ENCODE data around the gene XKR8. TPM values are rescaled to one million over a fixed set of nuclear protein-coding genes. Genes with fewer than 3 reads are reported as not detected.
A peak's percentile ranks its signal among the peaks of the same experiment; 100 is the strongest.

Gene XKR8, protein sequence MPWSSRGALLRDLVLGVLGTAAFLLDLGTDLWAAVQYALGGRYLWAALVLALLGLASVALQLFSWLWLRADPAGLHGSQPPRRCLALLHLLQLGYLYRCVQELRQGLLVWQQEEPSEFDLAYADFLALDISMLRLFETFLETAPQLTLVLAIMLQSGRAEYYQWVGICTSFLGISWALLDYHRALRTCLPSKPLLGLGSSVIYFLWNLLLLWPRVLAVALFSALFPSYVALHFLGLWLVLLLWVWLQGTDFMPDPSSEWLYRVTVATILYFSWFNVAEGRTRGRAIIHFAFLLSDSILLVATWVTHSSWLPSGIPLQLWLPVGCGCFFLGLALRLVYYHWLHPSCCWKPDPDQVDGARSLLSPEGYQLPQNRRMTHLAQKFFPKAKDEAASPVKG
- total RNA-seq: 3.4 TPM

DNA sequence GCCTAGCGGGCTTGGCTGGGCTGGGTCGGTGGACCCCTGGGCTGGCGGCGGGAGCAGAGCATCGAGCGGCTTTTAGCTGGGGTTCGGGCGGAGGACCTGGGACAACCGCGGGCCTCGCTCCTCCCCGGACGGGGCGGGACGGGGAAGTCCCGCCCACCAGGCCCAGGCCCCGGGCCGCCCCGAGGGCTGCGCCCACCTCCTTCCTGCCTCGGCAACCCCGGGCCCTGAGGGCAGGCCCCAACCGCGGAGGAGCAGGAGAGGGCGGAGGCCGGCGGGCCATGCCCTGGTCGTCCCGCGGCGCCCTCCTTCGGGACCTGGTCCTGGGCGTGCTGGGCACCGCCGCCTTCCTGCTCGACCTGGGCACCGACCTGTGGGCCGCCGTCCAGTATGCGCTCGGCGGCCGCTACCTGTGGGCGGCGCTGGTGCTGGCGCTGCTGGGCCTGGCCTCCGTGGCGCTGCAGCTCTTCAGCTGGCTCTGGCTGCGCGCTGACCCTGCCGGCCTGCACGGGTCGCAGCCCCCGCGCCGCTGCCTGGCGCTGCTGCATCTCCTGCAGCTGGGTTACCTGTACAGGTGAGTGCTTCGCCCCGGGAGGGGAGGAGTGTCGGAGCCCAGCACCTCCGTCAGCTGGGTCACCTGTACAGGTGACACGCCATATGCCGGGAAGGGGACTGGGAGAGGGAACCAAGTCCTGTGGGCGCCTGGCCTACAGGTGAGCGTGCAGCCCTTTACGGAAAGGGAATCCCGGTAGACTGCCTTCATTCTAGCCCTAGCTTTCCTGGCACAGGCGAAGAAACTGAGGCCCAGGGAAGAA, at the start of gene XKR8:
XKR8 (plus strand) TSS at position 182 of the 812 bp plus-strand sequence; CDS start at position 279, 97 bp downstream.
- peak; percentile 35 for DNase-seq

DNA sequence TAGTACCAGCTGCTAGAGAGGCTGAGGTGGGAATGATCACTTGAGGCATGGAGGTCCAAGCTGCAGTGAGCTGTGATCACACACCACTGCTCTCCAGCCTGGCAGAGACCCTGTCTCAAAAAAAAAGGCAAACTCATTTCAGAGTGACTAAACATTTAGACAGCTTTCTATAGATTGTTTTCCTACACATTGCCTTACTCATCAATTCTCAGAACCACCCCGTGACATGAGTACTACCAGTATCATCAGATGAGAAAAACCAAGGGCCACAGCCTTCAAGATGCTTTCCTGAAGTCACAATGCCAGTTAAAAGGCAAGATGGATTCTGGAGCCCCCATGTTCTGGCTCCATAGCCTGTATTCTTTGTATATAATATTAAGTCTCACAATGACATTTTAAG, 47.3 kb upstream of the XKR8 start:
- no peak for DNase-seq

DNA sequence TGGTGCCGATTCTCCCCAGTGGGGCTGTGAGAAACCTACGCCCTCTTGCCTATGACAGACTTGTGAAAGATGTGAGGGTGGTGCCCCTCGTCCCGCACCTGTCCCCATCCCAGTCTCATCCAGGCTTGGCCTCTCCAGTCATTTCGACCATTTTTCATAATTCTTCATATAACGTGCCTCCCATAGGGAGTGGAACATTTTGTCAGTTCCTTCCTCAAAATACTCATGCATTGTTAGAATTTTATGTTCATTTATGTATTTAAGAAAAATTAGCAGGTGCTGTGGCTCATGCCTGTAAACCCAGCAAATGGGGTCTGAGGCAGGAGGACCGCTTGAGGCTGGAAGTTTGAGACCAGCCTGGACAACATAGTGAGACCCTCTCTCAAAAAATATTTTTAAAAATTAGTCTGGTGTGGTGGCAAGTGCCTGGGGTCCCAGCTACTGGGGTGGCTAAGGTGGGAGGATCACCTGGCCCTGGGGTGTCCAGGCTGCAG, 44.6 kb upstream of the XKR8 start:
- DNase-seq: no peak

DNA sequence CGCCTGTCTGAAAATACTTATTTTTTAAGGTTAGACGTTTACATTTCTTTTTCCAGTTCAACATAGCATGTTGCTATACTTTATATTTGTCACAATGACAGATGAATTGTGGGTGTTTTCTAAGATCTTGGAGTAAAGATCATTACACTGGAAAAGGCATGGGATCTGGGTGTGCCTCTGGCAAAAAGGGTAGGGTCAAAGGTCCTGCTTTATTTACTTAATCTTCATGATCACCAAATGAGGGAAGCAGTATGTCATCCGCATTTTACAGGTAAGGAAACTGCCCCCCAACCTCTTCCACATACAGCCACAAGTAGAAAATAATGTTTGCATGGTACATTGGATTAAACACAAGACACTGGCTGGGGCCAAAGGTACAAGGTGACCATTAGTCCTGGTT, 37.5 kb upstream of the XKR8 start:
- DNase-seq: no peak

DNA sequence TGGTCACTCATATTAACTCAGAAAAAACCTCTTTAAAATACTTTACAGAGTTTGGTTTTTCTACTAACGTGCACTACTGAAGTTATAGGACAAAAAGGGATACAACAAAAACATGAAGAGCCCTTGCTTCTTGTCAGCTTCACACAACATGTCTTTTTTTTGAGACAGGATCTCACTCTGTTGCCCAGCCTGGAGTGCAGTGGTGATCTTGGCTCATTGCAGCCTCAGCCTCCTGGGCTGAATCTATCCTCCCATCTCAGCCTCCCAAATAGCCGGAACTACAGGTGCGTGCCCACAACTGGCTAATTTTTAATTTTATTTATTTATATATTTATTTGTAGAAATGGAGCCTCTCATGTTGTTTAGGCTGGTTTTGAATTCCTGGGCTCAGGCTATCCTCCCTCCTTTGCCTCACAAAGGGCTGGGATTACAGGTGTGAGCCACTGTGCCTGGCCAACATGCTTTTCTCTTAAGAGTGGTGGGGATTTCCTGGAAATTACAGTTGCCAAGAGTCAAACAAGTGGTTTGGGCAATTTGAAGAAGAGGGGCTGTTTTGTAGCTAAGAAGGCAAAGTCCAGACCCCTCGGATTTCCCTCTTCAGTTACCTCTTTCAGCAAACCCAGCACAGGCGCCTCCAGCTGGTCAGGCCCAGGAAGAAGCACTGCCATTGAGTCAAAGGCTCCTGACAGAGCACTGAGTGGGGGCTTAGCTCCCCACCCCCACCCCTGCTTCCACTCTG, 31.4 kb upstream of the XKR8 start:
- DNase-seq: no peak

DNA sequence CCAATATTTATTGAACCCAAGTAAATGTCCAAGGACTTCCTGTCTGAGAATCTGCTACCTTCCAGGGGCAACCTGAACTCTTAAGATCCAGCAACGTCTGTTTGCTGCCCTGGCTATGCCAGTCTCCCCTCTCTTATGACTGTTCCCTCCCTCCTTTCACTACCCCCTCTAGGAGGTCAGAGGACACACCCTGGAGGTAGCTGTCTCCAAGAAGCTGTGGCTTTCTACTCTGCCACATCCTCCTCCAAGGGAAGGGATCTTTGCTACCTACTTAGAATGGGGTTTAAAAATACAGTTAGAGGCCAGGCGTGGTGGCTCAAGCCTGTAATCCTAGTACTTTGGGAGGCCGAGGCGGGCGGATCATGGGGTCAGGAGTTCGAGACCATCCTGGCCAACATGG, 28.6 kb upstream of the XKR8 start:
- no peak for DNase-seq

DNA sequence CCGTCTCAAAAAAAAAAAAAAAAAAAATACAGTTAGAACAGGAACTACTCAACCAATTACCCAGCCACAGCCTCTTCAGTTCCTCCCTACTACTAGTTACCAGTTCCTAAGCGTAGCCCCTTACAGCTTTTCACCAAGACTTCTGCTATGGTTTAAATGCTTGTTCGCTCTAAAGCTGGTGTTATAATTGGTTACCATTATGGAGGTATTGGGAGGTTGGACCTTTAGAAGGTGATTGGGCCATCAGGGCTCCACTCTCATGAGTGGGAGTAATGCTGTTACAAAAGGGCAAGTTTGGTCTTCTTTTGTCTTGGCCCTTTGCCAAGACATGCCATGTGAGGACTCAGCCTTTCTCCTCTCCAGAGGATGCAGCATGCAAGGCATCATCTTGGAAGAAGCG, 28.0 kb upstream of the XKR8 start:
- DNase-seq: no peak

DNA sequence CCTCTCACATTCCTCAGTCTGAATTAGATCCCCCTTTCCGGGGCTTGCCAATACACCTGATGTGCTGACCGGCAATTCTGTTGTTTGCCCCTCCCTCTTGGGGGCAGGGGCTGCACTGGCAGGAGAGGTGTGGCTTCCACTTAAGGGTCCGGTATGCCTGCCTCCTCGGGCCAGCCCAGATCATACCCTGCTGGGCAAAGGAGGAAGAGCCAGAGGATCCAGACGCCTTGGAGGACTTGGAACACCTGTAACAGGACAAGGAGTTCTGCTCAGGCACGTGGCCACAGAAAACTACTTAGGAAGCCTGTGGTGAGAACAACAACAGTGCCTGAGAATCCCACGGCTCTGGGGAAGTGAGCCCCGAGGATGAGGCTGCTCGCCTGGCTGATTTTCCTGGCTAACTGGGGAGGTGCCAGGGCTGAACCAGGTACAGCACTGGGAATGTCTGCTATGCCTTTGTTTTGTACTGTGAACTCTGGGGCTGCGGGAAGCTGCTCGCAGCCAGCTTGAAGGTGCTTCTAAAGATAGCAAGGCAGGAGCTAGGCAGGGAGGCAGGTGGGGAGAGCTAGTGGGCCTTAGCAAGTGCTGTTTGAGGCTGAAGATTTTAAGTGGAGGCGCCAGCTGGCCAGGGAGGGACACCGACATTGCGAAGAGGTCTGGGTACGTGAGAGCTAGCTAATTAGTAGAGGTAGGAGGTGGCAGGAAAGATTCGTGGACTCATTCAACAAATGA, 24.8 kb upstream of the XKR8 start, which contains the start of gene SMPDL3B:
SMPDL3B (plus strand) TSS at position 183 of the 732 bp plus-strand sequence; CDS start at position 367, 184 bp downstream.
- no peak for DNase-seq

DNA sequence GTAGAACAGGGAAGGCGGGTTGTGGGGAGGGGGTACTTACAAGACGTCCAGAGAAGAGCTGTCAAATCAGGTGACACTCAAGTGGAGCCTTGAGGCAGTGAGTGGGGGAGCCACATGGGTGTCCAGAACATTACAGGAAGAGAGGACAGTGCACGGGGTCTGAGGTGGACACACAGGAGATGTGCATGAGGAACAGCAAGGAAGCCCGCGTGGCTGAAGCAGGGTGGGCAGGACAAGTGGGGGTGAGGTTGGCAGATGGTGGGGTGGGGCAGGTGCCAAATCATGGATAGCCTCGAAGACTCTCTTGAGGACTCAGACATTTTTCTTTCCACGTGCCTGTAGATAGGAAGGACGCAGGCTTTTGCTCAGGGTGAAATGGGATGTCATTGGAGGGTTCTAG, 24.1 kb upstream of the XKR8 start:
- DNase-seq: no peak

DNA sequence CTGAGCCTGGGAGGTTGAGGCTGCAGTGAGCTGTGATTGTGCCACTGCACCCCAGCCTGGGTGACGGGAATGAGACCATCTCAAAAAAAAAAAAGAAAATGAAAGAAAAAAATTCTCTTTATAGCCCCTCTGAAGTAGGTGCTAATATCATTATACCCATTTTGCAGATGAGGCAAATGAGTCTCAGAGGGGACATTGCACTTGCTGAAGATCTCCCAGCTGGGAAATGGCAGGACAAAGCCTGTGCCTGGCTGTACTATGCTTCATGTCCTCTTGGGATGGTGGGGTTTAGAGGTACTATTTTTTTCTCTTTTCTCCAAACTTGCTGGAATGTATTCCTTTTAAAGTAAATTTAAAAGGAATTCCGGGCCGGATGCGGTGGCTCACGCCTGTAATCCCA, 23.4 kb upstream of the XKR8 start:
- no peak for DNase-seq

DNA sequence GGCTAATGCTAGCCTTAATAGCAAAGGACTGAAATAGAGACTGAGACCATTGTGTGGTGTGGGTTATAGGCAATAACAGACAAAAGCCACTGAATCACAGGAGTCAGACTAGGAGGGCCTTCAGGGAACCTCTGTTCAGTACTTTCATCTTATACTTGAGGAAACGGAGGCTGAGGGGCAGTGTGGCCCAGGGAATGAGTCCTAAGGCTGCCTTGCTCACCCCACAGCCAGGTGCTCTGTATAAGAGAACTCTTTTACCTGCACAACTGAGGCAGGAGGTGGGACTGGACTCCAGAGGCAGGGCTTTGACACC, 22.3 kb upstream of the XKR8 start:
- DNase-seq: no peak

DNA sequence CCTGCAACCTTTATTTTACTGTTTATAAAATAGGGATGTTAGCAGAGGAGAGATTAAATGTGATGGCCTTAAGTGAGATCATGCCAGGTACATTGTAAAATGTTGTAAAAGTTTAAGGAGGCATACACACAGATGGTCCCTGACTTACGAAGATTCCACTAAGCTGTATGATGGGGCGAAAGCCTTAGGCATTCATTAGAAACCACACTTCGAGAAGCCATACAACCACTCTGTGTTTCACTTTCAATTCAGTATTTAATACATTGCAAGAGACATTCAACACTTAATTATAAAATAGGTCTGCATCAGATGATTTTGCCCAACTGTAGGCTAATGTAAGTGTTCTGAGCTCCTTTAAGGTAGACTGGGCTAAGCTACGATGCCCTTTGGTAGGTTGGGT, 21.3 kb upstream of the XKR8 start:
- DNase-seq: no peak

DNA sequence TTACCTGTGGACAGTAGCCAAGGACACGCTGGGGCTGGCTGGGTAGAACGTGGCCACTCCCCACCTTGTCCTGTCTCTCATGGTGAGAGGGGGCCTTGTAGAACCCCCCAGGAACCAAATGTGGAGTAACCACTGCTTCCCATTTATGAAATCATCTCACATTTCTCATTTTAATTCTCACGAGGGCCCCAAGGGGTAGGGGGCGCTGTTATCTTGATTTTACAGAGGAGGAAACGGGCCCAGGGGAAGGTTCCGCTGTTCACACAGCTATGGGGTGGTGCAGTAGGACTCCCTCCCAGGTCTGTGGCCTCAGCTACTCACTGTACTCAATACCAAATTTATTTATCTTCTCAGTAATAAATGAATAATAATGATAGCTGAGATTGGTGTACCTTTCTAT, 19.5 kb upstream of the XKR8 start:
- no peak for DNase-seq

DNA sequence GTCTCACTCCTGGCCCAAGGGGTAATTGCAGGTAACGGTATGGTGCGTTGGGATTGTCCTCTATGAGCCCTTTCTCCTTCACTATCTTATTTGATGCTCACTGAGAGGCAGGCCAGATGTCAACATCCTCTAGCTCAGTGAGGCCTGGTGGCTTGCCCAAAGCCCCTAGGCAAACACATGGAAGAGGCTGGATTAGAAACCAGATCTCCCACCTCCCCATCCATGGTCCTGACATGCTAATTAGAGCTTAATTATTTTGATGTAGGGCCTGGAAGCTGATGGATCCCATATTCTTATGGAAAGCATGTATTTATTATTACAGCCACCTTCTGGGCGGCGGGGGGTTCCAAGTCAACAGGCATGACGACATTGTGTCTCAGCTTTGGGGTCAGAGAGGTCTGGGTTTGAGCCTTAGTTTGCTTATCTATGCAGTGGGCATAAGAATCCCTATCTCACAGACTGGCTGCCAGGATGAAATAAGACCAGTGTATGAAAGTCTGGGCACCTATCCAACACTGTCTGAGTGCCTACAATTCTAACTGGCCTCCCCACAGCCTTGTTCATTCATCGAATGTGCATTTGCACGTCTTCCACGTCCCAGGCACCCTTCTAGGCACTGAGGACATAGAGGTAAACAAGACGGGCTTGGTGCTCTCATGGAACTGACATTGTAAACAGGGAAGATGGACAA, 18.8 kb upstream of the XKR8 start:
- no peak for DNase-seq

DNA sequence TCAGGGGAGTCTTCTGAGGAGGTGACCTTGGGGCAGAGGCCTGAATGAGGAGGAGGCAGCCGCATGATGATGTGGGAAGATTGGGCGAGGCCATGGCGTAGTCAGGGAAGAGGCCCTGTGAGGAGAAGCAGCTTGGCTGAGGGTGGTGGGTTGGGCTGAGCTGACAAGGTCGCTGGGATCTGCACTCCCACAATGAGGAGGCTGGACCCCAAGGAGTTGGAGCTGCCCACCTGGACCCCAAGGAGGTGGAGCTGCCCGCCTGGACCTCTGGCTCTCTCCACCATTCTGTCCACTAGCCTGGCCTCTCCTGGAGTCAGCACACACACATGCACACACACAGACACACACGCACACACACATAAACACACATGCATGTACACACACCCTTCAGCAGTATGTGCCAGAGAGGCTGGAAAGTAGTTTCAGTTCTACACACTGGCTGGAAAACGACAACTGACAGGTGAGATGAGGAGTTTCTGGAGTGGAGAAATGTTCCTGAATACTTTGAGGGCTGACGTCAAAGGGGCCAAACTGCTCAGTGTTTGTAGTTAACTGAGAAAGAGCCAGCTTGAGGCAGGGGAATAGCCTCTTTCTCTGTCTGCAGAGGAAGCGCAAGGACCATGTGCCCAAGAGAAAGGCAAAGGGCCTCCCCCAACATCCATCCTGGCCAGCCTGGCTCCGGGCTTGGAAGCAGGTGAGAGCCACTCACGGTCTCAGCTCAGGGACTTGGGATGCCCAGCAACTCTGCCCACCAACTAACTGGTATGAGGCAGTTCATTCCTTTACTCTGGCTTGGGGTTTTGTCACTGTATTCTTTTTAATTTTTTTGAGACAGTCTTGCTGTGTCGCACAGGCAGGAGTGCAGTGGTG, 17.9 kb upstream of the XKR8 start:
- no peak for DNase-seq

DNA sequence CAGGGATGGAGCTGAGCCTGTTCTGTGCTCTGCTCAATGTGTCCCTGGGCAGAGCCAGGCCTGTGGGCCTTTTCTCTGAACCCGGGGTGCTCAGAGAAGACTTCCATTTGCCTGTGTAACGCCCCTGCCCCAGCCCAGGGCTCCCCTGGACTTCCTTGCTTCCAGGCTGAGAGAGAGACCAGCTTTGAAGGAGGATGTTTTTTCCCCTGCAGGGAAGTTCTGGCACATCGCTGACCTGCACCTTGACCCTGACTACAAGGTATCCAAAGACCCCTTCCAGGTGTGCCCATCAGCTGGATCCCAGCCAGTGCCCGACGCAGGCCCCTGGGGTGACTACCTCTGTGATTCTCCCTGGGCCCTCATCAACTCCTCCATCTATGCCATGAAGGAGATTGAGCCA, 14.8 kb upstream of the XKR8 start:
- no peak for DNase-seq

DNA sequence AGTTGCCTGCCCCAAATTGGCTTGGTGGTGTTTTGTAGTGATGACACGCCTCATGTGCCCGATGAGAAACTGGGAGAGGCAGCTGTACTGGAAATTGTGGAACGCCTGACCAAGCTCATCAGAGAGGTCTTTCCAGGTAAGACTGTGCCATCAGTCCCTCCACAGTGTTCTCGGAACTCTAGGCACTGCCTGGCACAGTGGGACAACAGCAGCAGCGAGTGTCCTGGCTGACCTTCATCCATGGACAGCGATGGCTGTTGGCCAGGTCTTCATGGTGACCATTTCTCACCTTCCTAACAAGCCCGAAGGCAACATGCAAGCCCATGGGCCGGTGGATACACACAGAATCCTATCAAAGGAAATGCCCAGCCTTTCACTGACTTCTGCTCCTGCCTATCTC, 10.7 kb upstream of the XKR8 start:
- no peak for DNase-seq

DNA sequence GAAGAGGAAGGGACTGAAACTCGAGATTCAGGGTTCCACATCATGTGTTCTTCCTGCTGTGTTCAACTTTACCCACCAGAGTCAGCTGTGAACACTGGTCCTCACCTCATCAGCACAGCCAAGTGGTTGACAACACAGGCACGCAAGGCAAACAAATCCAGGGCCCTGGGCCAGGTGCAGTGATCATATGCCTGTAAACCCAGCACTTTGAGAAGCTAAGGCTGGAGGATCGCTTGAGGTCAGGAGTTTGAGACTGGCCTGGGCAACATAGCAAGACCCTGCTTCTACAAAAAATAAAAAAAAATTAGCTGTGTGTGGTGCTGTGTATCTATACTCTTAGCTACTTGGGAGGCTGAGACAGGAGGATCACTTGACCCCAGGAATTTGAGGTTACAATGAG, 8.4 kb upstream of the XKR8 start:
- DNase-seq: no peak

DNA sequence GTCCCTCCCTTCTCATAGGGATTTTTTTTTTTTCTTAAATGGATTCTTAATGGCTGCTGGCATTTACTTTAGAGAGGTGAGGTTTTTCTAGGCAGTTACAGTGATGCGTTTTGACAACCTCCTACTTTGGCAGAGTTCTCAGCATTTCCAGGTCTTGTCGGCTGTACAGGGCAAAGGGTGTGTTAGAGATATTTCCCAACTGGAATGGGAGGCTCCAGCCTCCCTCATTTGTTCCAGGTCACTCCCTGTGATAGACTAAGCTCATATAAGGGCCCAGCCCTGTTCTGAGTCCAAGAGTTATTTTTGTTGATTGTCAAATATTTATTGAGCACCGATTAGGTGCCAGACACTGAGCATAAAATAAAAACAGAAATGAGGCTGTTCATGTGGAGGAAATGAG, 7.6 kb upstream of the XKR8 start:
- no peak for DNase-seq

DNA sequence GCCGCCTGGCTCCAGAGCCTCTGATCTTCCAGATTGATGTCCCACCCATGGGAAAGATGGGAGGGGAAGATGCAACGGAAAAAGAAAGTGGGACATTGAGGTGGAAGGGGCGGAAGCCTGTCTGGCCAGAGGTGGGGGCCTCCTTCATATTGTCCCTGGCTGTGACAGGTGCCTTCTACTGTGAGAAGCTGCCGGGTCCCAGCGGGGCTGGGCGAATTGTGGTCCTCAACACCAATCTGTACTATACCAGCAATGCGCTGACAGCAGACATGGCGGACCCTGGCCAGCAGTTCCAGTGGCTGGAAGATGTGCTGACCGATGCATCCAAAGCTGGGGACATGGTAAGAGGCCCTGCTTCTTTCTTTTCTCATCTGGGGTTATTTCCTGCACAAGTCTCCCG, 5.6 kb upstream of the XKR8 start:
- DNase-seq: no peak

DNA sequence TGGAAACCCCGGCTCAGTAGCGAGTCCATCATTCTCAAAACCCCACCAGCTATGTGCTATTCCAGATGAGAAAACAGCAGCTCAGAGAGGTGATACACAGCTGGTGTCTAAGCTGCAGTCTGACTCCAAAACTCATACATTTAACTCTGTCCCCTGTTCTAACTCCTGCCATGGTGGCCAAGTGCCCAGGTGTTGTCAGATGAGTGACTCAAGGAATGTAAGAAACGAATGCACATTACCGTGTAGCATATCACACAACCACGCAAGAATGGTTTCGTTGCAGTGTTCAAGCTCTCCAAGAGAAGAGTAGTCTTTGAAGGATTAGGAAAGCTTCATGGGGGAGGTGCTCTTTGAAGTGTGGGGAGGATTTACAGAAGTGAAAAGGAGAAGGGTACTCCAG, 4.7 kb upstream of the XKR8 start:
- no peak for DNase-seq
